ENCODE data around the gene WWOX. TPM values are rescaled to one million over a fixed set of nuclear protein-coding genes. Genes with fewer than 3 reads are reported as not detected.
A peak's percentile ranks its signal among the peaks of the same experiment; 100 is the strongest.

WWOX gene
- total and polyA plus RNA-seq, 2 of the 13 experiments (the other 11 are each of a cell fraction or from before 2014, with no cell fraction given) = 9.1 to 37.4 TPM

DNA sequence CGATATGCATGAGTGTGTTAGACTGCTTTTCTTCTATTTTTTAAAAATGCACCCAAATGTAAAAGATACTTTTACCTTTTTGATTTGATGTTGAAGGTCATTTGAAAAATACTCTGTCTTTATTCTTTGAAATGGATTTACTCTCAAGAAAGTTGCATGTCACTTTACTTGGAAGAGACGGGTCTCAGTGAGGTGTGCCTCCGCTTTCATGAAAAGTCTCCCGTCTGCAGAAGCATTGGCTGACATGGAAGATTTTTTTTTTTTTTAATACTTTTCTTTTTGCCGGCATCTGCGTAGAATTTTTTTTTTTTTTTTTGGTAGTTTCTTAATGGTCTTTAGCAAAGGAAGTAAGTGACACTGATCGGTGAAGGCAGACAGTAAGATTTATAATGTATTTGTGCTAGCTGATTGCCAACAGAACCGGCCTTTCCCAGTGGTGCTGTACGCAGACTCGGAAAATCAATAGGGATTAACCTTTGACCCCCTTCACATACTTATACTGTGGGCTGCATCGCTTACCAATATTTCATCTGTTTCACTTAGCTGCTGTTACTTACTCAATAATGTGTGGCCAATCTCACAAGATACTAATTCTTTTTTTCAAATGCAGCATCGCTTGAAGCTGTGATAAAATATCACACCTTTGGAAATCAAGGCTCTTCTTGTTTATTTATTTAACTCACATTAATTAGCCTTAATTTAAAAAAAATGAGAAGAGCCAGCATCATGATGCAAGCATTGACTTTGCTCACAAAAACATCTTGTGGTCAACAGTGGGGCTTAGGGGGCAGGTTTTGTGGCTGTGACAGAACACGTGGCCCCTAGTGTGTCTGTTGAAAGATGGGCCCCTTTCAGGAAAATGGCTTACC lies 383.9 kb downstream of the WWOX start (continued):
- TF ChIP-seq NFE2 (CRISPR knock-in tag; IDR thresholded peaks at IDR 0.05) (no peak), RXRB (CRISPR knock-in tag; IDR thresholded peaks at IDR 0.05; ENCODE audit: borderline replicate concordance) (peak; percentile 95), NKX3-1 (CRISPR knock-in tag; IDR thresholded peaks at IDR 0.05) (no peak), SMAD1 (CRISPR knock-in tag; IDR thresholded peaks at IDR 0.05; ENCODE audit: borderline replicate concordance, low read depth) (no peak), ZFP36 (IDR thresholded peaks at IDR 0.05; ENCODE audit: borderline replicate concordance, low read depth, low read length, partially characterized antibody) (no peak), GATAD1 (CRISPR knock-in tag; IDR thresholded peaks at IDR 0.05) (peak; percentile 56; the same call in 1 of the 2 replicates), ZBTB21 (CRISPR knock-in tag; IDR thresholded peaks at IDR 0.05) (no peak), NFKBIZ (CRISPR knock-in tag; IDR thresholded peaks at IDR 0.05) (peak; percentile 90), HDAC2 (CRISPR knock-in tag; IDR thresholded peaks at IDR 0.05) (peak; percentile 95), NFE2L1 (CRISPR knock-in tag; IDR thresholded peaks at IDR 0.05; ENCODE audit: borderline replicate concordance) (no peak), MAFK (conservative IDR thresholded peaks at IDR 0.05 in 1 of 2, IDR thresholded peaks at IDR 0.05 in 1 of 2; ENCODE audit: low read length in 2 of 2) (no peak)
- TF ChIP-seq, protein P1, sequence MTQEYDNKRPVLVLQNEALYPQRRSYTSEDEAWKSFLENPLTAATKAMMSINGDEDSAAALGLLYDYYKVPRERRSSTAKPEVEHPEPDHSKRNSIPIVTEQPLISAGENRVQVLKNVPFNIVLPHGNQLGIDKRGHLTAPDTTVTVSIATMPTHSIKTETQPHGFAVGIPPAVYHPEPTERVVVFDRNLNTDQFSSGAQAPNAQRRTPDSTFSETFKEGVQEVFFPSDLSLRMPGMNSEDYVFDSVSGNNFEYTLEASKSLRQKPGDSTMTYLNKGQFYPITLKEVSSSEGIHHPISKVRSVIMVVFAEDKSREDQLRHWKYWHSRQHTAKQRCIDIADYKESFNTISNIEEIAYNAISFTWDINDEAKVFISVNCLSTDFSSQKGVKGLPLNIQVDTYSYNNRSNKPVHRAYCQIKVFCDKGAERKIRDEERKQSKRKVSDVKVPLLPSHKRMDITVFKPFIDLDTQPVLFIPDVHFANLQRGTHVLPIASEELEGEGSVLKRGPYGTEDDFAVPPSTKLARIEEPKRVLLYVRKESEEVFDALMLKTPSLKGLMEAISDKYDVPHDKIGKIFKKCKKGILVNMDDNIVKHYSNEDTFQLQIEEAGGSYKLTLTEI (CRISPR knock-in tag; conservative IDR thresholded peaks at IDR 0.05) = no peak
- TF ChIP-seq, protein P2, sequence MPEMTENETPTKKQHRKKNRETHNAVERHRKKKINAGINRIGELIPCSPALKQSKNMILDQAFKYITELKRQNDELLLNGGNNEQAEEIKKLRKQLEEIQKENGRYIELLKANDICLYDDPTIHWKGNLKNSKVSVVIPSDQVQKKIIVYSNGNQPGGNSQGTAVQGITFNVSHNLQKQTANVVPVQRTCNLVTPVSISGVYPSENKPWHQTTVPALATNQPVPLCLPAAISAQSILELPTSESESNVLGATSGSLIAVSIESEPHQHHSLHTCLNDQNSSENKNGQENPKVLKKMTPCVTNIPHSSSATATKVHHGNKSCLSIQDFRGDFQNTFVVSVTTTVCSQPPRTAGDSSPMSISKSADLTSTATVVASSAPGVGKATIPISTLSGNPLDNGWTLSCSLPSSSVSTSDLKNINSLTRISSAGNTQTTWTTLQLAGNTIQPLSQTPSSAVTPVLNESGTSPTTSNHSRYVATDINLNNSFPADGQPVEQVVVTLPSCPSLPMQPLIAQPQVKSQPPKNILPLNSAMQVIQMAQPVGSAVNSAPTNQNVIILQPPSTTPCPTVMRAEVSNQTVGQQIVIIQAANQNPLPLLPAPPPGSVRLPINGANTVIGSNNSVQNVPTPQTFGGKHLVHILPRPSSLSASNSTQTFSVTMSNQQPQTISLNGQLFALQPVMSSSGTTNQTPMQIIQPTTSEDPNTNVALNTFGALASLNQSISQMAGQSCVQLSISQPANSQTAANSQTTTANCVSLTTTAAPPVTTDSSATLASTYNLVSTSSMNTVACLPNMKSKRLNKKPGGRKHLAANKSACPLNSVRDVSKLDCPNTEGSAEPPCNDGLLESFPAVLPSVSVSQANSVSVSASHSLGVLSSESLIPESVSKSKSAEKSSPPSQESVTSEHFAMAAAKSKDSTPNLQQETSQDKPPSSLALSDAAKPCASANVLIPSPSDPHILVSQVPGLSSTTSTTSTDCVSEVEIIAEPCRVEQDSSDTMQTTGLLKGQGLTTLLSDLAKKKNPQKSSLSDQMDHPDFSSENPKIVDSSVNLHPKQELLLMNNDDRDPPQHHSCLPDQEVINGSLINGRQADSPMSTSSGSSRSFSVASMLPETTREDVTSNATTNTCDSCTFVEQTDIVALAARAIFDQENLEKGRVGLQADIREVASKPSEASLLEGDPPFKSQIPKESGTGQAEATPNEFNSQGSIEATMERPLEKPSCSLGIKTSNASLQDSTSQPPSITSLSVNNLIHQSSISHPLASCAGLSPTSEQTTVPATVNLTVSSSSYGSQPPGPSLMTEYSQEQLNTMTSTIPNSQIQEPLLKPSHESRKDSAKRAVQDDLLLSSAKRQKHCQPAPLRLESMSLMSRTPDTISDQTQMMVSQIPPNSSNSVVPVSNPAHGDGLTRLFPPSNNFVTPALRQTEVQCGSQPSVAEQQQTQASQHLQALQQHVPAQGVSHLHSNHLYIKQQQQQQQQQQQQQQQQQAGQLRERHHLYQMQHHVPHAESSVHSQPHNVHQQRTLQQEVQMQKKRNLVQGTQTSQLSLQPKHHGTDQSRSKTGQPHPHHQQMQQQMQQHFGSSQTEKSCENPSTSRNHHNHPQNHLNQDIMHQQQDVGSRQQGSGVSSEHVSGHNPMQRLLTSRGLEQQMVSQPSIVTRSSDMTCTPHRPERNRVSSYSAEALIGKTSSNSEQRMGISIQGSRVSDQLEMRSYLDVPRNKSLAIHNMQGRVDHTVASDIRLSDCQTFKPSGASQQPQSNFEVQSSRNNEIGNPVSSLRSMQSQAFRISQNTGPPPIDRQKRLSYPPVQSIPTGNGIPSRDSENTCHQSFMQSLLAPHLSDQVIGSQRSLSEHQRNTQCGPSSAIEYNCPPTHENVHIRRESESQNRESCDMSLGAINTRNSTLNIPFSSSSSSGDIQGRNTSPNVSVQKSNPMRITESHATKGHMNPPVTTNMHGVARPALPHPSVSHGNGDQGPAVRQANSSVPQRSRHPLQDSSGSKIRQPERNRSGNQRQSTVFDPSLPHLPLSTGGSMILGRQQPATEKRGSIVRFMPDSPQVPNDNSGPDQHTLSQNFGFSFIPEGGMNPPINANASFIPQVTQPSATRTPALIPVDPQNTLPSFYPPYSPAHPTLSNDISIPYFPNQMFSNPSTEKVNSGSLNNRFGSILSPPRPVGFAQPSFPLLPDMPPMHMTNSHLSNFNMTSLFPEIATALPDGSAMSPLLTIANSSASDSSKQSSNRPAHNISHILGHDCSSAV (CRISPR knock-in tag; IDR thresholded peaks at IDR 0.05; ENCODE audit: borderline replicate concordance) = no peak
- TF ChIP-seq, protein P3, sequence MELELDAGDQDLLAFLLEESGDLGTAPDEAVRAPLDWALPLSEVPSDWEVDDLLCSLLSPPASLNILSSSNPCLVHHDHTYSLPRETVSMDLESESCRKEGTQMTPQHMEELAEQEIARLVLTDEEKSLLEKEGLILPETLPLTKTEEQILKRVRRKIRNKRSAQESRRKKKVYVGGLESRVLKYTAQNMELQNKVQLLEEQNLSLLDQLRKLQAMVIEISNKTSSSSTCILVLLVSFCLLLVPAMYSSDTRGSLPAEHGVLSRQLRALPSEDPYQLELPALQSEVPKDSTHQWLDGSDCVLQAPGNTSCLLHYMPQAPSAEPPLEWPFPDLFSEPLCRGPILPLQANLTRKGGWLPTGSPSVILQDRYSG (CRISPR knock-in tag; IDR thresholded peaks at IDR 0.05) = no peak
- TF ChIP-seq, protein P4, sequence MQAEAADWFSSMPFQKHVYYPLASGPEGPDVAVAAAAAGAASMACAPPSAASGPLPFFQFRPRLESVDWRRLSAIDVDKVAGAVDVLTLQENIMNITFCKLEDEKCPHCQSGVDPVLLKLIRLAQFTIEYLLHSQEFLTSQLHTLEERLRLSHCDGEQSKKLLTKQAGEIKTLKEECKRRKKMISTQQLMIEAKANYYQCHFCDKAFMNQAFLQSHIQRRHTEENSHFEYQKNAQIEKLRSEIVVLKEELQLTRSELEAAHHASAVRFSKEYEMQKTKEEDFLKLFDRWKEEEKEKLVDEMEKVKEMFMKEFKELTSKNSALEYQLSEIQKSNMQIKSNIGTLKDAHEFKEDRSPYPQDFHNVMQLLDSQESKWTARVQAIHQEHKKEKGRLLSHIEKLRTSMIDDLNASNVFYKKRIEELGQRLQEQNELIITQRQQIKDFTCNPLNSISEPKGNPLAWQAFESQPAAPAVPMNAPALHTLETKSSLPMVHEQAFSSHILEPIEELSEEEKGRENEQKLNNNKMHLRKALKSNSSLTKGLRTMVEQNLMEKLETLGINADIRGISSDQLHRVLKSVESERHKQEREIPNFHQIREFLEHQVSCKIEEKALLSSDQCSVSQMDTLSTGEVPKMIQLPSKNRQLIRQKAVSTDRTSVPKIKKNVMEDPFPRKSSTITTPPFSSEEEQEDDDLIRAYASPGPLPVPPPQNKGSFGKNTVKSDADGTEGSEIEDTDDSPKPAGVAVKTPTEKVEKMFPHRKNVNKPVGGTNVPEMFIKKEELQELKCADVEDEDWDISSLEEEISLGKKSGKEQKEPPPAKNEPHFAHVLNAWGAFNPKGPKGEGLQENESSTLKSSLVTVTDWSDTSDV (CRISPR knock-in tag; IDR thresholded peaks at IDR 0.05) = no peak
